OCI-LY1 (cell line): ENCODE measurements around the gene XPO6.

Source experiments
- CTCF ChIP-seq: fragments of 200-600 bp; sonication (generic), shearing (Covaris generic); IDR thresholded peaks from 2 replicates; pipeline ENCODE4 v1.5.1; 2017; ENCODE audit warnings: mild to moderate bottlenecking, antibody characterized with exemption, low read length, moderate library complexity, mixed read lengths
- EZH2 ChIP-seq: fragments of 200-600 bp; sonication (generic), shearing (Covaris generic); IDR thresholded peaks from 2 replicates; pipeline ENCODE4 v1.8.0; 2017; ENCODE audit warnings: borderline replicate concordance, mixed run types, mild to moderate bottlenecking, antibody characterized with exemption, low read length, moderate library complexity, mixed read lengths

GRCh38 chr16:28133666-28134065 is 78.1 kb downstream of the XPO6 start:
- no peak for TF ChIP-seq CTCF
- no peak for TF ChIP-seq EZH2
